MM.1S (cell line): ENCODE data around the gene MISP3.

Experiments
- DNase-seq: peaks from one replicate; pipeline ENCODE4 v3.0.0-alpha.2; 2015
- H2AFZ ChIP-seq: fragments of 300-600 bp; sonication (generic); 2 replicates; pipeline ENCODE4 v1.6.0; 2016; ENCODE audit warnings: antibody characterized with exemption, low read length
- H3F3A ChIP-seq: fragments of 300-600 bp; sonication (generic); 2 replicates; pipeline ENCODE4 v1.6.1; 2016; ENCODE audit warnings: mild to moderate bottlenecking, antibody characterized with exemption, low read length, moderate library complexity, mixed read lengths; ENCODE audit not compliant: insufficient read depth
- H3K27ac ChIP-seq: fragments of 300-600 bp; sonication (generic); 2 replicates; pipeline ENCODE4 v1.5.1; 2016; ENCODE audit warnings: mild to moderate bottlenecking, low read length
- H3K27me3 ChIP-seq: fragments of 300-600 bp; sonication (generic); replicated peaks from 2 replicates; pipeline ENCODE4 v1.6.0; 2016; ENCODE audit warnings: low read length; ENCODE audit not compliant: insufficient read depth
- H3K36me3 ChIP-seq: fragments of 300-600 bp; sonication (generic); replicated peaks from 2 replicates; pipeline ENCODE4 v1.6.1; 2016; ENCODE audit warnings: mild to moderate bottlenecking, low read length, mixed read lengths; ENCODE audit not compliant: insufficient read depth
- H3K4me1 ChIP-seq: fragments of 300-600 bp; sonication (generic); 2 replicates; pipeline ENCODE4 v1.6.1; 2016; ENCODE audit warnings: low read length, mixed read lengths
- H3K4me2 ChIP-seq: fragments of 300-600 bp; sonication (generic); 2 replicates; pipeline ENCODE4 v1.6.0; 2016; ENCODE audit warnings: low read depth, low read length
- H3K4me3 ChIP-seq: fragments of 300-600 bp; sonication (generic); 2 replicates; pipeline ENCODE4 v1.5.1; 2016; ENCODE audit warnings: low read length, mixed read lengths
- H3K79me2 ChIP-seq: fragments of 300-600 bp; sonication (generic); 2 replicates; pipeline ENCODE4 v1.6.1; 2016; ENCODE audit warnings: mixed run types, low read length, mixed read lengths
- H3K9ac ChIP-seq: fragments of 300-600 bp; sonication (generic); 2 replicates; pipeline ENCODE4 v1.6.1; 2016; ENCODE audit warnings: low read length, mixed read lengths
- H3K9me2 ChIP-seq: fragments of 300-600 bp; sonication (generic); replicated peaks from 2 replicates; pipeline ENCODE4 v1.6.1; 2016; ENCODE audit warnings: mild to moderate bottlenecking, low read length, mixed read lengths; ENCODE audit not compliant: insufficient read depth
- H3K9me3 ChIP-seq: fragments of 300-600 bp; sonication (generic); replicated peaks from 2 replicates; pipeline ENCODE4 v1.6.1; 2016; ENCODE audit warnings: mild to moderate bottlenecking, low read length, mixed read lengths; ENCODE audit not compliant: insufficient read depth
- H4K20me1 ChIP-seq: fragments of 300-600 bp; sonication (generic); 2 replicates; pipeline ENCODE4 v1.6.1; 2016; ENCODE audit warnings: mild to moderate bottlenecking, low read length, moderate library complexity, mixed read lengths; ENCODE audit not compliant: insufficient read depth
- EZH2 ChIP-seq: fragments of 300-600 bp; sonication (generic); optimal IDR thresholded peaks from 2 replicates; pipeline ENCODE3; 2017; ENCODE audit warnings: low read depth, mild to moderate bottlenecking, antibody characterized with exemption, low read length, mixed read lengths
- EZH2phosphoT487 ChIP-seq: fragments of 300-600 bp; sonication (generic); IDR thresholded peaks from 2 replicates; pipeline ENCODE4 v1.6.1; 2018; ENCODE audit warnings: antibody characterized with exemption, low read length
- TF ChIP-seq, protein P1 (sequence below): fragments of 300-600 bp; sonication (generic); IDR thresholded peaks from 2 replicates; pipeline ENCODE4 v1.5.1; 2016; ENCODE audit warnings: antibody characterized with exemption, low read length, mixed read lengths

Gene MISP3

DNA sequence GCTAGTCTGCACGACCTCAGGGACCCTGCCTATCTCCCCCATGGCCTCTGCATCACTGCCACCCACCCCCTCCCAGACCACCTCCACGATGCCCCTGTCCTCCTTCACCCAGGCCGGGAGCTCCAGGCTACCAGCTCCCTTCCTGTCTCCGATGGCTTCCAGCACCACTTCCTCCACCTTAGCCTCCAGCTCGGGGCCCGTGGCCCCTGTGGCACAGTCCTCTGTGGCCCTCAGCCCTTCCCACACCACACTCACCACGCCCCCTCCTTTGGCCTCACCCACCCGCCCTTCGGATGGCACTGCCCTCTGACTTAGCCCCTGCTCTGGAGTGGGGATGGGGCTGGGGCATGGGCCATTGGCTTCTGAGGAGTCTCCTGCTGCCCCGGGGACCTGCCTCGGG lies 17.9 kb upstream of the MISP3 start:
- Histone ChIP-seq H3K9me2 (no peaks in the 10 kb centered on the region), H2AFZ (no peak overlapping the region), H3F3A (no peaks in the 10 kb centered on the region), H3K9me3 (no peaks in the 10 kb centered on the region), H3K79me2 (no peaks in the 10 kb centered on the region), H3K4me3 (no peak overlapping the region), H3K9ac (no peak overlapping the region), H3K4me1 (no peaks in the 10 kb centered on the region; the same call in 1 of the 2 replicates), H4K20me1 (no peaks in the 10 kb centered on the region), H3K4me2 (no peak overlapping the region), H3K36me3 (no peaks in the 10 kb centered on the region), H3K27ac (no peak overlapping the region), H3K27me3 (peaks cover 29% of the 10 kb centered on the region)
- TF ChIP-seq, protein P1, sequence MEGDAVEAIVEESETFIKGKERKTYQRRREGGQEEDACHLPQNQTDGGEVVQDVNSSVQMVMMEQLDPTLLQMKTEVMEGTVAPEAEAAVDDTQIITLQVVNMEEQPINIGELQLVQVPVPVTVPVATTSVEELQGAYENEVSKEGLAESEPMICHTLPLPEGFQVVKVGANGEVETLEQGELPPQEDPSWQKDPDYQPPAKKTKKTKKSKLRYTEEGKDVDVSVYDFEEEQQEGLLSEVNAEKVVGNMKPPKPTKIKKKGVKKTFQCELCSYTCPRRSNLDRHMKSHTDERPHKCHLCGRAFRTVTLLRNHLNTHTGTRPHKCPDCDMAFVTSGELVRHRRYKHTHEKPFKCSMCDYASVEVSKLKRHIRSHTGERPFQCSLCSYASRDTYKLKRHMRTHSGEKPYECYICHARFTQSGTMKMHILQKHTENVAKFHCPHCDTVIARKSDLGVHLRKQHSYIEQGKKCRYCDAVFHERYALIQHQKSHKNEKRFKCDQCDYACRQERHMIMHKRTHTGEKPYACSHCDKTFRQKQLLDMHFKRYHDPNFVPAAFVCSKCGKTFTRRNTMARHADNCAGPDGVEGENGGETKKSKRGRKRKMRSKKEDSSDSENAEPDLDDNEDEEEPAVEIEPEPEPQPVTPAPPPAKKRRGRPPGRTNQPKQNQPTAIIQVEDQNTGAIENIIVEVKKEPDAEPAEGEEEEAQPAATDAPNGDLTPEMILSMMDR, result no peak
- TF ChIP-seq EZH2 (no peak), EZH2phosphoT487 (no peak)
- DNase-seq, result no peak

DNA sequence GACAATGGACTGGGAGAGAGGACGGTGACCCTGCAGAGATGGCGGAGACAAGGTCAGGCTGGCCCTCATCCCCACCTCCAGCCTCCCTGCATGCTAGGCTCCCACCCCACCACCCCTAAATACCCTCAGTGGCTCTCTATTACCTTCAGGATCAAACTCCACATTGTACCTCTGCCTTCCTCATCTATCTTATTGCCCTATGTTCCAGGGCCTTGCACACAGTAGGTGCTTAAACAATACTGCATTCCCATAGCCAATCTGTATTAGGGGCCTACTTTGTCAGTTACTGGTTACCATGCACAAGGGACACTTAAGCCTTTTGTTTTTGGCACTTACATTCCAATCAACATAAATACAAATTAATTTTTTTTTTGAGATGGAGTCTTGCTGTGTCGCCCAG lies 17.2 kb upstream of the MISP3 start:
- Histone ChIP-seq H3K4me1 (no peaks in the 10 kb centered on the region; the same call in 1 of the 2 replicates), H3K9me3 (no peaks in the 10 kb centered on the region), H2AFZ (no peak overlapping the region), H3K36me3 (no peaks in the 10 kb centered on the region), H3K4me3 (no peak overlapping the region), H4K20me1 (no peaks in the 10 kb centered on the region), H3F3A (no peaks in the 10 kb centered on the region), H3K79me2 (no peaks in the 10 kb centered on the region), H3K4me2 (no peak overlapping the region), H3K27me3 (peaks cover 35% of the 10 kb centered on the region), H3K9me2 (no peaks in the 10 kb centered on the region), H3K9ac (no peak overlapping the region), H3K27ac (no peak overlapping the region)
- TF ChIP-seq EZH2, result no peak
- TF ChIP-seq EZH2phosphoT487, result no peak
- TF ChIP-seq, protein P1, result no peak
- no peak for DNase-seq

DNA sequence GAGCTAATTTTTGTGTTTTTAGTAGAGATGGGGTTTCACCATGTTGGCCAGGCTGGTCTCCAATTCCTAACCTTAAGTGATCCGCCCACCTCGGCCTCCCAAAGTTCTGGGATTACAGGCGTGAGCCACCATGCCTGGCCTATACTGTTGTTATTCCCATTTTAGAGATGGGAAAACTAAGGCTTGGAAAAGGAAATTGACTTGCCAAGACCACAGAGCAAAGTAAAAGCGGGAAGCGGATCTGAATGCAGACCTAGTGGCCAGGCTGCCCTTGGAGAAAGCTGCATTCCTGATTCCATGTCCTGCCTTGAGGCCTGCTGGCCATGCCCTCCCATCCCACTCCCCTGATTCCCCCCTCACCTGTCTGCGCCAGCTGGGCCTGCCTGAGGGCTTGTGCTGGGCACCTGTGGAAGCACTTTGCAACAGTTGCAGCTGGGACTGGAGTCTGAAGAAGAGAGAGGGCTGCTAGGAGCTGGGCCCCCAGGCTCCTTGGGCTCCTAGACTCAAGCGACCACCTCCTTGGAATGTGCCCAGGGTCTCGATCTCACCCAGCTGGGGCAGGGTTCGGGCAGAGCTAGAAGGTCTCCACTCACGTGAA lies 16.4 kb upstream of the MISP3 start:
- TF ChIP-seq, protein P1, result no peak
- TF ChIP-seq EZH2phosphoT487 (no peak), EZH2 (no peak)
- Histone ChIP-seq H3K36me3 (no peaks in the 10 kb centered on the region), H3F3A (no peaks in the 10 kb centered on the region), H3K9me3 (no peaks in the 10 kb centered on the region), H3K4me3 (no peak overlapping the region), H2AFZ (no peak overlapping the region), H3K4me2 (no peak overlapping the region), H3K9me2 (no peaks in the 10 kb centered on the region), H3K27me3 (peaks cover 41% of the 10 kb centered on the region), H3K79me2 (no peaks in the 10 kb centered on the region), H3K4me1 (no peaks in the 10 kb centered on the region; the same call in 1 of the 2 replicates), H3K9ac (no peak overlapping the region), H4K20me1 (no peaks in the 10 kb centered on the region), H3K27ac (no peak overlapping the region)
- DNase-seq, result no peak
